Measurements from ENCODE around the gene C19orf38. TPM values are rescaled to one million over a fixed set of nuclear protein-coding genes. Genes with fewer than 3 reads are reported as not detected.

Gene C19orf38
- total RNA-seq, 2 experiments from 2014 or later = 1.8 to 2.1 TPM

- Histone ChIP-seq H3K27ac (ENCODE audit: low read depth in 1 of 2, low read length in 2 of 2) (no peak overlapping the region), H3K36me3 (ENCODE audit: insufficient read depth, low read length) (peaks cover 52% of the 10 kb centered on the region), H3K9me3 (ENCODE audit: control insufficient read depth in 1 of 2, insufficient read depth in 1 of 2, low read length in 2 of 2) (no peaks in the 10 kb centered on the region), H3K4me1 (ENCODE audit: insufficient read depth, low read length) (peaks cover 12% of the 10 kb centered on the region), H3K4me3 (ENCODE audit: low read length) (no peak overlapping the region), H3K27me3 (ENCODE audit: control insufficient read depth in 1 of 2, insufficient read depth in 2 of 2, low read length in 2 of 2) (no peaks in the 10 kb centered on the region)
- Mint-ChIP-seq H3K9me3 (peaks cover under 1% of the 10 kb centered on the region), H3K4me3 (no peak overlapping the region), H3K27me3 (no peaks in the 10 kb centered on the region), H3K36me3 (ENCODE audit: low read depth) (peaks cover 69% of the 10 kb centered on the region), H3K4me1 (ENCODE audit: low read depth) (peaks cover 9% of the 10 kb centered on the region), H3K27ac (no peak overlapping the region)
- DNase-seq = peak in 1 of 14 experiments; percentile 27
- ChIA-PET POLR2A (no interaction called here), CTCF (interaction anchor here (1.1 kb wide), 1 partner anchor 11 kb away, joined by 3 read pairs; no protein-coding TSS in a partner anchor)
- no peak for ATAC-seq (ENCODE audit: poor library complexity)
- intact Hi-C loops (cut with DNase I, micrococcal nuclease) = no loop called here
- no peak for TF ChIP-seq CTCF (IDR thresholded peaks at IDR 0.05)
These were observed 17.1 kb upstream of the C19orf38 start for GRCh38 chr19:10830931-10831779.

- DNase-seq = peak in 1 of 14 experiments; percentile 29
- Histone ChIP-seq H3K36me3 (ENCODE audit: insufficient read depth, low read length) (peaks cover 42% of the 10 kb centered on the region), H3K4me1 (ENCODE audit: insufficient read depth, low read length) (peaks cover 21% of the 10 kb centered on the region), H3K27me3 (ENCODE audit: control insufficient read depth in 1 of 2, insufficient read depth in 2 of 2, low read length in 2 of 2) (no peaks in the 10 kb centered on the region), H3K27ac (ENCODE audit: low read depth in 1 of 2, low read length in 2 of 2) (no peak overlapping the region), H3K4me3 (ENCODE audit: low read length) (no peak overlapping the region), H3K9me3 (ENCODE audit: control insufficient read depth in 1 of 2, insufficient read depth in 1 of 2, low read length in 2 of 2) (peaks cover 0 to 8% of the 10 kb centered on the region in 2 experiments)
- Mint-ChIP-seq H3K27me3 (no peaks in the 10 kb centered on the region), H3K4me3 (no peak overlapping the region), H3K36me3 (ENCODE audit: low read depth) (peaks cover 65% of the 10 kb centered on the region), H3K4me1 (ENCODE audit: low read depth) (peaks cover 15% of the 10 kb centered on the region), H3K9me3 (peaks cover 5% of the 10 kb centered on the region), H3K27ac (no peak overlapping the region)
- ChIA-PET CTCF (no interaction called here), POLR2A (no interaction called here)
- intact Hi-C loops (cut with DNase I, micrococcal nuclease) = no loop called here
- TF ChIP-seq CTCF (IDR thresholded peaks at IDR 0.05) = no peak
- ATAC-seq (ENCODE audit: poor library complexity) = no peak
These were observed 16.0 kb upstream of the C19orf38 start for GRCh38 chr19:10831987-10832938.

- no peak overlapping the region for H3K27ac ChIP-seq (ENCODE audit: low read depth in 1 of 2, low read length in 2 of 2)
- H3K4me3 ChIP-seq (ENCODE audit: low read length) = no peak overlapping the region
- H3K9me3 ChIP-seq (ENCODE audit: control insufficient read depth in 1 of 2, insufficient read depth in 1 of 2, low read length in 2 of 2) = peaks cover 0 to 11% of the 10 kb centered on the region in 2 experiments
- TF ChIP-seq CTCF (IDR thresholded peaks at IDR 0.05) = no peak
- intact Hi-C loops (cut with DNase I, micrococcal nuclease) = no loop called here
- Mint-ChIP-seq H3K4me3 (no peak overlapping the region), H3K27ac (peak overlapping the region; percentile 33), H3K4me1 (ENCODE audit: low read depth) (peaks cover 15% of the 10 kb centered on the region), H3K27me3 (no peaks in the 10 kb centered on the region), H3K9me3 (peaks cover 5% of the 10 kb centered on the region), H3K36me3 (ENCODE audit: low read depth) (peaks cover 60% of the 10 kb centered on the region)
- CTCF ChIA-PET = no interaction called here
- H3K27me3 ChIP-seq (ENCODE audit: control insufficient read depth in 1 of 2, insufficient read depth in 2 of 2, low read length in 2 of 2) = no peaks in the 10 kb centered on the region
- no peak for ATAC-seq (ENCODE audit: poor library complexity)
- peaks cover 21% of the 10 kb centered on the region for H3K4me1 ChIP-seq (ENCODE audit: insufficient read depth, low read length)
- peak in 1 of 14 experiments; percentile 39 for DNase-seq
- POLR2A ChIA-PET = no interaction called here
- H3K36me3 ChIP-seq (ENCODE audit: insufficient read depth, low read length) = peaks cover 40% of the 10 kb centered on the region
These were observed 15.3 kb upstream of the C19orf38 start for GRCh38 chr19:10832939-10833296.
